Jurkat, Clone E6-1 (cell line): Measurements from ENCODE around the gene CFAP20DC.
A peak's percentile ranks its signal among the peaks of the same experiment; 100 is the strongest.

Experiments
- DNase-seq: peaks from one replicate; pipeline ENCODE4 v3.0.0-alpha.2; 2011; ENCODE audit warnings: low read depth, low spot score
- H3K4me3 ChIP-seq: 2 replicates; pipeline ENCODE4 v1.5.1; 2011; ENCODE audit warnings: mild to moderate bottlenecking, low read length, control low read depth, moderate library complexity

CFAP20DC gene

DNA sequence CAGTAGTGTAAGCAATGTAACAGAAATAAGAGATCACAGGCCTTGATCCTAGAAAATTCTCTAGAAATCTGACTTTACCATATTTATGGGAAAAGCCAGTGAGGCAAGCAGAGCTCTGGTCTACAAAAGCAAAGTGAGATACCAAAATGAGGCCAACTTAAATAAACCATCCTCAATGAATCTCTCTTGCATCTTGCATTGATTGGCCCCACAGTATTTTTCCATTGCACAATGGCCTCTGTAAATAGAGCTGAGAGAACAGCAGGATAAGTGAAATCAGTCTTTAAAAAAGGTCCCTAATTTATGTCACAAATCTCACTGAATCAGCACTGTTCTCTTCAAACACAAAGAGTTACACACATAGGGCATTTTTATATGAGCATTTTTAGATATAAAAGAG lies 8.9 kb downstream of the CFAP20DC start:
- DNase-seq = no peak
- no peak overlapping the region for H3K4me3 ChIP-seq

DNA sequence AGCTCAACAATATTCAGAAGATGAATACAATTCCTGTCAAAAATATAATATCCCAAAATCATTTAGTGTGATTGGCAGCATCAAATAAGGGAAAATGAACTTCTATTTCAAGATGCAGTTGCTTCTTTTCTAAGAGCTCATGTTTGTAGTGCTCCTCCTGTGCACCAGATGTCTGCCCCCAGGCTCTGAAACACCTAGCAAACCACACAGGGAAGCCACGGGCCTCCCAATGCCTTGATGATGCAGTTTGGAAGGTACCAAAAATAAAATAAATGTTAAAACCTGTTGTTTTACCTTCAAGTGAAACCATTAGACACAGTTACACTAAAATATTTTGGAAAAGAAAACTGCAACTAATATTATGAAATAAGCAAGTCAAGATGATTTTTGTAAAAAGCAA lies 22.2 kb downstream of the CFAP20DC start:
- H3K4me3 ChIP-seq = no peak overlapping the region
- DNase-seq = peak; percentile 37

DNA sequence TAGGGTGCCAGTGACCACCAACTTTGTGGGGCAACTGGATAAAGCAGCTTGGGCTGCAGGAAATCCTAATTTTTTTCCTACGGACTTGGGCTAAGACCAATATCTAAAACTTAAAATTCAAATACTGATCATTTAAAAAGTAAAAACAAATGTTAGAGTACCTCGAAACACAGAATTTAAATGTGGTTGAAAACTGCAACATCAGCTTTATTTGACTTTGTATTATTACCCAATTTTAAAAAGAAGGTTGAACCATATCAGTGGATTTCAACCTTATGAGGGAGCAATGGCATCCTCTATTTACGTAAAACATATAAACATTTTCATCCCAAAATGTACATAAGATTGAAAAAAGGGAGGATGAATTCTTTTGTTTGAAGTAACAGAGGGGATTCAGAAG lies 26.2 kb downstream of the CFAP20DC start:
- DNase-seq = no peak
- H3K4me3 ChIP-seq = no peak overlapping the region

DNA sequence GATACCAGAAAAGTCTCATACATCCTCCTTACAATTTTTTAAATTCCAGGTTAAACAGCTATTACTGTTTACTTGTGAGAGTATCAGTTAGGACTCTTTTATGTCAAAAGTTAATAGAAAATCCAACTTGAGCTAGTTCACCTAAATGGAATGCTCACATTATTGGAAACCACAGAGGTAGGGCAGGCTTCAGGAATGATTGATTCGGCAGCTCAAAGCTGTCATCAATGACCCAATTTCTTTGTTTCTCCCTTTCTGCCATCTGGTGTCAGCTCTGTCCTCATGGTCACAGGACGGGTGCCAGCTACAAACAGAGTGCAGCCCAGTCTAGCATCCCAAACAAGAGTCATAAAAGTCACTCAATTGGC lies 32.2 kb downstream of the CFAP20DC start:
- no peak for DNase-seq

DNA sequence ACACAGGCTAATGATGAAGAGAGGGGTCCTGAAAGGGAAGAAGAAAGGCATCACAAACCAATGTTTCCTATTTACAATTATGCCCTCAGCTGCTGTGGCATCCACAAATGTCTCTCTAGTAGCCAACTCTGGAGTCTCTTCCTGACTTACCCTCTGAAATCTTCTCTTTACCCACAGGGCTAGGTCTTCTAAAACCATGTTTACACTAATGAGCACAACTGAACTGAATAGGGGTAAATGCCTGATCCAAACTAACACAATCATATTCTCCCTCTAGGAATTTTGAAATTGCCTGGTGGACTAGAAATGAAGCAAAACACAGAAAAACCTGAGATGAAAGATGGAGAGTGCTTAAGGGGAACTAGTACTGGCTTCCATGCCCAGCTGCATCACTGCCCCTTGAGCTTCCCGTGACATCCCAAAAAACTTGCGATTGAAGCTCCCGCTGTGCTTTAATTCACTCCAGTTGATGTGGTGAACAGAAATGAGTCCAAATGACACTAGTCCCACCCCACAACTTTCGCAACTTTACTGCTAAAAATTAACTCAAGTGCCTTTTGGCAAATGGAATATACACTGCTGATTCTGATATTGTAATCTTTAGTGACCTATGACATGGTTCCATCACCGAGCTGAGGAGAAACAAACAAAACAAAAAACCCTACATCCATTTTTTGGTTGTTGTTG lies 32.8 kb downstream of the CFAP20DC start:
- no peak for DNase-seq
- no peak overlapping the region for H3K4me3 ChIP-seq

More for the DNA sequence above, 32.2 kb downstream of the CFAP20DC start:
- H3K4me3 ChIP-seq = no peak overlapping the region

DNA sequence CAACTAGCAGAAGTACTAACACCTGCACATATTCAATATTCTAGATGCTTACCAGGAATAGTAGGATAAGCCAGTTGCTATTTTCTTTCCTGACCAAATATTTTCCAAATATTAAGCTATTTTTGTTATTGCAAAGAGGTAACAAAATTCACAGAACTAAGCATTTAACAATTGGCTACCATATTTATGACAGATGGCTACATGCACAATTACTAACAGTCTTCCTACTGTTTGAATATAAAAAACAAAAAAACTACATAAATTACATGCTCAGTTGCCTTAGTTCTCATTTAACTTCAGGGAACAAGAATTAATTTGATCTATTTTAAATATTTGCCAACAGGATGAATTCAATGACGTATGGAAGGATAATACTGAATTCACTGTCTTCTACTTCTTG lies 36.2 kb downstream of the CFAP20DC start:
- H3K4me3 ChIP-seq = no peak overlapping the region
- no peak for DNase-seq

DNA sequence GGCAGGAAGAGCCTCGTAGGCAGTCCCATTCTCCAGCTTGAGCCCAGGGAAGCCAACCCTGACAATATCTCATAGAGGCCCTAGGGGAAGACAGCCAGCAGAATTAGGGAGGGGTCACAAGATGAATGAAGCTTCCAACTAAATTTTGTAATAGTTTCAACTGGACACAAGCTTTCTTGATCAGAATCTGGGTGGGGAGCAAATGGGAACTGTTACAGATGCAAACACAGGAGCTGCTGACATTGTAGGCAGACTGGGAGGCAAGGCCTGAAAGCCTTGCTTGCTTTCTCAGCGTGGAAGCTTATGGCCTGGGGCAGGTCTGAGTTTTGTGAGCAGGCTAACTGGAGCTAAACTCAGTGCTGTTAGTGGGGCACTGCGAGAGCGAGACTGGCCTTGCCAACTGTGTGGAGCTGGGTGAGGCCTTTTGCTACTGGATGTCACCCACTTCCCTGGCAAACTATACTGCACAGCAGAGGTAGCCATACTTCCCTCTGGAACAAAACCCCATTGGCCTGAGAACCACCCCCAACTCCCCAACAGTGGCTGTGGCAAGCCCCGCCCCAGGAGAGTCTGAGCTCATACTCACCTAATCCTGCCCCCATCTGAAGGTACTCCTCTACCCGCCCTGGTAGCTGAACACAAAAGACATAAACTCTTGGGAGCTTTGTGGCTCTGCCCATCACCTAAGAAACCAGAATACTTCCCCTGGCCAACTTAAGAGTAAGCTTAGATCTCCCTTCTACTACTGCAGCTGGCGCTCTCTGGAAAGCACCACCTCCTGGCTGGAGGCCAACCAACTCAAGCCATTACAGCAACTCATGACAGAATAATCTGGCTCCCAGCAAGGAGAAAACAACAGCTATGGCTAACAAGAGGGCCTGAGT lies 42.9 kb downstream of the CFAP20DC start:
- no peak overlapping the region for H3K4me3 ChIP-seq
- DNase-seq = peak; percentile 32

DNA sequence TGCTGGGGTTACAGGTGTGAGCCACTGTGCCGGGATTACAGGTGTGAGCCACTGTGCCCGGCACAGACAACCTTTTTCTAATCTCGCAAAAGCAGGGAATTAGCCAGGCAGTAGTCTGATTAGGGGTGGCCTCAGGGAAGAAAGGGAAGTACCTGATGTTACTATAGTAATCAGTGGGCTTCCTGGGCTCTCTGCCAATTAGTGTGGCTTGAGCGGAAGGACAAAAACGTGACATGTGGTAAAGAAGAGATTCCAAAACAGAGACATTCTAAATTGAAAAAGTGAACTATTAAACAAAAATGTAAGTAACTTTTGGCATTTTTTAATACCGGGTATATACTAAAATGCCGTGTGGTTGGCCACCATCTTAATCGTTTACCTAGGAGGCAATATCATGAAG lies 48.1 kb downstream of the CFAP20DC start:
- H3K4me3 ChIP-seq = no peak overlapping the region
- no peak for DNase-seq

DNA sequence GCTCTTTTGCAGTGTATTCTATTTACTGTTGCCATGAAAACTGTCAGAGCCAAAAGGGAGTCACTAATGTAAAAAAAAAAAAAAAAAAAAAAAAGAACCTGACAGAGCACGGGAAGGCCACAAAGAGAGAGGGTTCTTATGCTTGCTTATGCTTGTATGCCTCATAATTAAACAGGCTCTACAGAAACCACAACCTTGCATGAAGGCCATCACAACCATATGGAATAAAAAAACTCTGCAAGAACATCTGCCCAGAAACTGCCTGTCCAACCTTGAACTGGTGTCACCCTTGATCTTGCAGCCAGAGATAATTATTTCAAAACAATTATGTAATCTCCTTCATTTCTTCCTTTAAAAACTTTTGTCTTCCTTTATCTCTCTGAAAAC lies 50.1 kb downstream of the CFAP20DC start:
- H3K4me3 ChIP-seq = no peak overlapping the region
- no peak for DNase-seq

DNA sequence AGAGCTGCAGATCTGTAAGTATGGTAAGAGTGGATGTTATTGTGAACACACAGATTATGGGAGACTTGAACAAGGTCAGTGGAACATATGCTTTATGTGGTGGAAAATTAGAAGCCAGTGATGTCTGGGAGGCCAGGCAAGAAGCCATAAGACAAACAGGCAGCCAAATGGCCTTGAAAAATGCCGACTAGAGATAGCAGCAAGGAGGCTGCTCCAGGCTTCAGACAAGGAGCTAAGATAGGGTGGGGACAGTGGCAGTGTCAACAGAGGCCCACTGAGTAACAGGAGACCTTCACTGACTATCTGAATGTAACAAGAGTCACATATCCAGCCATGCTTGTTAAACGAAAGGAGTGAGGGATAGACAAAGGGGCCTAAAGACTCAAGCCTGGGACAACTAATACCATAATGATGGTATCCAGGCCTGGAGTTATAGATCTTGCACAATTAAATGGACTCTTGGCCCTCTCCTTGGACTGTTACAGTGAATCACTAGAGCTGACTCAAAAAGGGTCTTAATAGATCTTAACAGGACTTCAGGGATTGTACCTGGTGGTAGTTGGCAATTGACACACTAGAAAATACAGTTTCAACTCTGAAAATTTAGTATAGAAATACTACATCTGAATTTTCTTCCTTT lies 50.6 kb downstream of the CFAP20DC start:
- H3K4me3 ChIP-seq = no peak overlapping the region
- no peak for DNase-seq

DNA sequence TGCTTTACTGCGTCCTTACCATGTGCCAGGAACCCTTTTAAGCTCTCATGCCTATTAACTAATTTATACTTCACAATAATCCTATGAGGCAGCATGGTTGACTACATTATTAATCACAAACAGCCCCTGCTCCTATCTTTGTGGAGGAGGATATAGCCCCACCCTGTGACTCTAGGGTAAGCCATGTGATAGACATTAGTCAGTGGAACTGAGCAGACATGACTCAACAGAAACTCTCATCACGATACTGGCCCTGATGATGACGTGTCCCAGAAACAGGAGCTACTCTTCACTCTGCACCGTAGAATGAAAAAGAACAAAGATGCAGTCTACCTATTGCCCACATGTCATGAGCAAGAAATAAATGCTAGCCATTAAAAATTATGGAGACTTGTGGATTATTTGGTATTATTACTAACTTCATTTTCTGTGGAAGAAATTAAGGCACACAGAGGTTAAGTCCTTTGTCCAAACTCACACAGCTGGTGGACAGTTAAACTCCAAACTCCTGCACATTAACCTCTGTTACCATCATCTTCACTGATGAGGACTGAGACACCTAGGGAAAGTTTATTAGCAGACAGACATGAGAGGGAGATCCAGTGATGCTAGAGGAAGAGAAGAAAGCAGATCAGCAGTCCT lies 51.2 kb downstream of the CFAP20DC start:
- H3K4me3 ChIP-seq = no peak overlapping the region
- DNase-seq = no peak

DNA sequence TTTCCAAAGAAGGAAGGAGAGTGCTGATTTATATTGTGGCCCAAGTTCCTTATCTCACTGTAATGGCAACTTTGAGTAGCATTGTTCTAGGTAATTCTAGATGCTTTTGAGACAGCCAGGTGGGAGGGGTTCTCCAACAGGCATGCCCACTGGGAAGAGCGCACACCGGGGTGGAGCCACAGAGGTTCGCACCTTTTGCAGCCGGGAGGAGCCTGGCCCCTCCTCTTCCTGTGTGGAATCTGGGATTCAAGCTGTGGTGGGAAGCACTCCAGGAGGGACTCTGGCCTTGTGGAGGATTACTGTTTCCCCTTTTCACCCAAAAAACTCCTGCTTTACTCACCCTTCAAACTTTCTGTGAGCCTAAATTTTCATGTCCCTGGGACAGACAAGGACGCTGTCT lies 53.1 kb downstream of the CFAP20DC start:
- no peak for DNase-seq
- no peak overlapping the region for H3K4me3 ChIP-seq

DNA sequence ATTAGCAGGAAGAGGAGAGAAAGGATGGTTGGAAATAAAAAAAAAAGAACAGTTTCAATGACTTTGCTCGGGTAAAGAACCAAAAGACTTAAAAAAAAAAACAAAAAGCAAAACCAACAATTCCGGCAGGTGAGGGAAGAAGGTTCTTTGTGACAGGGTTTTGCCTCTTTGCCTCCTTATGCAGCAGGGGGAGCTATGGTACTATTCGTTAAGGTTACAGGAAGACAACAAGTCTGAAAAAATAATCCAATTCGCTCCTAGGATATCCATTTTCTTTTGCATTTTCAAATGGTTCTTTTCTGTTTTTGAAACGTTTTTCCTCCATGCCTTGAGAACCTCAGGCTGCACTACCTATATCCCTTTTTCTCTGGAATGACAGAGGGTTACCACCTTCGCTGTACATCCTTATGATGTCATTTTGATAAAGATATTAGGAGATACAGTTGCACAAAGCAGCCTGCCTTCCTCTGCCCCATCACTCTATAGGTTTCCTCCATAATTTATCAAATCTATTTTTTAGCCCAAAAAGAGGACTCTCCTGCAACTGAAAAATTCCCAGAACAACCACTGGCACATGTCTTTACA lies 55.0 kb downstream of the CFAP20DC start:
- H3K4me3 ChIP-seq = no peak overlapping the region
- DNase-seq = peak; percentile 66

DNA sequence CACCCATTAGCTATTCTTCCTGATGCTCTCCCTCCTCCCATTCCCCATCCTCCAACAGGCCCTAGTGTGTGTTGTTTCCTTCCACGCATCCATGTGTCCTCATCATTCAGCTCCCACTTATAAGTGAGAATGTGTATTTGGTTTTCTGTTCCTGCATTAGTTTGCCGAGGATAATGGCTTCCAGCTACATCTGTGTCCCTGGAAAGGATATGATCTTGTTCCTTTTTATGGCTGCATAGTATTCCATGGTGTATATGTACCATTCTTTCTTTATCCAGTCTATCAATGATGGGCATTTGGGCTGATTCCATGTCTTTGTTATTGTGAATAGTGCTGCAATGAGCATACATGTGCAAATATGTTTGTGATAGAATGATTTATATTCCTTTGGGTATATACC lies 56.3 kb downstream of the CFAP20DC start:
- H3K4me3 ChIP-seq = no peak overlapping the region
- no peak for DNase-seq

DNA sequence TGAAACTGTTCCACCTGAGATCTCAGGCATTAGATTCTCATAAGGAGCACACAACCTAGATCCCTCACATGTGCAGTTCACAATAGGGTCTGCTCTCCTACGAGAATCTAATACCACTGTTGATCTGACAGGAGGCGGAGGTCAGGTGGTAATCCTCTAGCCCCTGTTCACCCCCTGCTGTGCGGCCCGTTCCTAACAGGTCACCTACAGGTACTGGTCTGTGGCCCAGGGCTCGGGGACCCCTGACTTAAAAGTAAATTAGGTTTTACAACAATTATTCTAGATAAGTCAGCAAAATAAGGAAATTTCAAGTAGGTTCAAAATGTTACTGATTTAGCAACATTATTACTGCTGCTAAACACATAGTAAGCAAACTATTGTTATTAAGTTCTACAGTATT lies 58.2 kb downstream of the CFAP20DC start:
- DNase-seq = no peak
- no peak overlapping the region for H3K4me3 ChIP-seq

DNA sequence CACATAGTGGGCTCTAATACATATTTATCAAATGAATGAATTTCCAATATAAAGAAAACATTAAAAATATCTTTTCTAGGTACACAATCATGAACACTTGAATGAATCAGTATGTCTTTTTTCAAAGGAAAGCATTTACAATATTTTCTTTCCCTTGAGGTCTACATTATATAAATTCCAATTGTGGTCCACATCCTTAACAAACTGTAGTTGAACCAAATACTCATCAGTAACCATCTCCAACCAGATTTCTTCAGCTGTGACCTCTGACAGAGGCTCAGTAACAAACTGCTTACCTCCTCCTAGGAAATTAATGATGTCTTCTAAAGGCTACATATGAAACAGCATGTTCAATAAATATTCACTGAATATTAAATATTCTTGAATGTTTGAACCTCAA lies 58.8 kb downstream of the CFAP20DC start:
- no peak for DNase-seq
- H3K4me3 ChIP-seq = no peak overlapping the region

DNA sequence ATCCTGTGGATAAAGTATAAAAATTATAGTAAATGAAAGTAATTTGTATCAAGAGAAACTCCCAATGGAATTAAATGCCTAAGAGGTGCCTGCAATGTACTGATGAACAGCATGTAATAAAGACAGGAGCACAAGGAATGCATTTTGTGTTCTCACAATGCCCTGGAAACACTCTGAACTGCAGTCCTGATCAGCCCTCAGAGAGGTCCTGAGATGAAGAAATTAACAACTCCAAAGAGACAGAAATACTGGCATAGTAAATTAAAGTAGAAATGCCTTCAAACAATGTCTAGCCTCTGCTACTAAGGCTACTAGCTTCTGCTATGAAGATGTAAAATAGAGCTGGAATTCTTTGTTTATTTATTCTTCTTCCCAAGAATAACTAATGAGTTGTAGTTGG lies 59.9 kb downstream of the CFAP20DC start:
- no peak overlapping the region for H3K4me3 ChIP-seq
- no peak for DNase-seq

DNA sequence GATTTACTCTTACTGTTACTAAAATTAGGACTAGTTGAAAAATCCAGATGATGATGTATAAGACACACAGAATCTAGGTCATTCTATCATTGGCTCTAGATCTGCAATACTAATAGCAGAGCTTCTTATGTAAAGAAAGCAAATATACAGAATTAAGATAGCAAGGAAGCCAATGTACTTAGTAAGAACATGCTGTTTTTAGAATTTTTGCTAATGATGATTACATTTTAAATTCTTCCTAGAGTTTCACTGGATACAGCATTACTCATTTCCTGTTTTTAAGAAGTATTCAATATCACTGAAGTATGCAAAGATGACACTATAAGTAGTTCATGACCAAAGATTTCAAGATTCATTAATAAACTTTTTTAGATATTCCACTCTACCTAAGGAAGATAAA lies 60.7 kb downstream of the CFAP20DC start:
- H3K4me3 ChIP-seq = no peak overlapping the region
- DNase-seq = no peak

DNA sequence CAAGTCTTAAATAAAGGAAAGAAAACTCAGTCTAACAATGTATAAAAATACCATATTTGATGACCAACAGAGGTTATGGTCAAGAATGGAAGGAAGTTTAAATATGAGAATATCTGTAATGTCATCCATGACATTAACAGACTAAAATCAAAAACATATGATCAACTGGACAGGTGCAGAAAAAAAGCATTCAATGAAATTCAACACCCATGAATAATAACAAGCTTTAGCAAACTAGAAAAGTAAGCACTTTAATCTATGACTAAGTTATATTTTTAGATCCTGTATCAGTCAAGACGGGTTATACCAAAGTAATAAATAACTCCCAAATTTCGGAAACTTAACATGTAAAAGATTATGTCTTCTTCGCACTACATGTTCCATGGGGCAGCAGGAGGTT lies 61.8 kb downstream of the CFAP20DC start:
- DNase-seq = no peak
- no peak overlapping the region for H3K4me3 ChIP-seq

DNA sequence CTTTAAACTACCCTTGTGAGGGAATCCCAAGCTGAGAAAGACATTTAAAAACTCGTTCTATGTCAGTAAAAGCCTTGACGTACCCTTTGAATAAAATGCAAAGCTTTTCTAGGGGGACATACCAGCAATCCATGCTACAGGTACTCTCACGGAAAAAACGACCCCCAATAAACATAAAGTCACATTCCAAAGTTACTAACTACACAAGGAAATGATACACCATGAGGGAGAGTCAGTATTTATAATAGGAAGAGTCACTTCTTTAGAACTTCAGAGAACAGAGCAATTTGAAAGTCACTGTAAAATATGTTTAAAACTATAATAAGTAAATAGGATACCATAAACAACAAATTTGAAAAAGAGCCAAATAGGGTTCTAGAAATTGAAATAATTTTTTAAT lies 63.2 kb downstream of the CFAP20DC start:
- DNase-seq = no peak
- no peak overlapping the region for H3K4me3 ChIP-seq
